PC-9 (cell line): Measurements from ENCODE around the gene GALNT11.
"Not testable (repeated sequence)": the region's sequence is repeated elsewhere in the genome, so short reads cannot be mapped to it uniquely, and the experiment has no call there.

Experiments used
- EZH2 ChIP-seq: fragments of 200-600 bp; sonication (generic); IDR thresholded peaks from 2 replicates; pipeline ENCODE4 v1.8.0; 2017; ENCODE audit warnings: antibody characterized with exemption, low read depth
- TF ChIP-seq, protein P1 (sequence below): fragments of 200-600 bp; sonication (generic); conservative IDR thresholded peaks from 2 replicates; pipeline ENCODE4 v1.6.1; 2017; ENCODE audit warnings: mixed run types, antibody characterized with exemption, mild to moderate bottlenecking, moderate library complexity

GRCh38 chr7:152063192-152063591 lies 37.7 kb downstream of the GALNT11 start:
- TF ChIP-seq, protein P1, sequence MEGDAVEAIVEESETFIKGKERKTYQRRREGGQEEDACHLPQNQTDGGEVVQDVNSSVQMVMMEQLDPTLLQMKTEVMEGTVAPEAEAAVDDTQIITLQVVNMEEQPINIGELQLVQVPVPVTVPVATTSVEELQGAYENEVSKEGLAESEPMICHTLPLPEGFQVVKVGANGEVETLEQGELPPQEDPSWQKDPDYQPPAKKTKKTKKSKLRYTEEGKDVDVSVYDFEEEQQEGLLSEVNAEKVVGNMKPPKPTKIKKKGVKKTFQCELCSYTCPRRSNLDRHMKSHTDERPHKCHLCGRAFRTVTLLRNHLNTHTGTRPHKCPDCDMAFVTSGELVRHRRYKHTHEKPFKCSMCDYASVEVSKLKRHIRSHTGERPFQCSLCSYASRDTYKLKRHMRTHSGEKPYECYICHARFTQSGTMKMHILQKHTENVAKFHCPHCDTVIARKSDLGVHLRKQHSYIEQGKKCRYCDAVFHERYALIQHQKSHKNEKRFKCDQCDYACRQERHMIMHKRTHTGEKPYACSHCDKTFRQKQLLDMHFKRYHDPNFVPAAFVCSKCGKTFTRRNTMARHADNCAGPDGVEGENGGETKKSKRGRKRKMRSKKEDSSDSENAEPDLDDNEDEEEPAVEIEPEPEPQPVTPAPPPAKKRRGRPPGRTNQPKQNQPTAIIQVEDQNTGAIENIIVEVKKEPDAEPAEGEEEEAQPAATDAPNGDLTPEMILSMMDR, result not testable (repeated sequence)
- not testable (repeated sequence) for TF ChIP-seq EZH2
